UCSD-AML1 (cell line): Measurements from ENCODE around the gene ZBTB2.
"Not testable (repeated sequence)": the region's sequence is repeated elsewhere in the genome, so short reads cannot be mapped to it uniquely, and the experiment has no call there.

Source experiments
- DNase-seq: peaks from one replicate; lab custom pipeline; 2025; ENCODE audit not compliant: unreplicated experiment; lab: John Stamatoyannopoulos, UW

The ZBTB2 gene

GRCh38 chr6:151338651-151339200 is 52.6 kb downstream of the ZBTB2 start:
- no peak for DNase-seq

GRCh38 chr6:151335930-151336329 is 55.4 kb downstream of the ZBTB2 start:
- no peak for DNase-seq

- no peak for DNase-seq
Observed at GRCh38 chr6:151330130-151330696, 61.1 kb downstream of the ZBTB2 start.

- DNase-seq = no peak
Observed at GRCh38 chr6:151327101-151327500, 64.3 kb downstream of the ZBTB2 start.

- DNase-seq = no peak
Observed at GRCh38 chr6:151326116-151326825, 65.1 kb downstream of the ZBTB2 start.

GRCh38 chr6:151325075-151326050 is 66.0 kb downstream of the ZBTB2 start:
- DNase-seq = peak; percentile 42

GRCh38 chr6:151324488-151324825 is 66.9 kb downstream of the ZBTB2 start:
- no peak for DNase-seq

GRCh38 chr6:151323791-151324487 is 67.4 kb downstream of the ZBTB2 start:
- peak; percentile 77 for DNase-seq

- no peak for DNase-seq
Observed at GRCh38 chr6:151322570-151322969, 68.8 kb downstream of the ZBTB2 start.

GRCh38 chr6:151321438-151321837 is 69.9 kb downstream of the ZBTB2 start:
- no peak for DNase-seq

- no peak for DNase-seq
Observed at GRCh38 chr6:151320140-151320539, 71.2 kb downstream of the ZBTB2 start.

GRCh38 chr6:151317995-151318365 is 73.4 kb downstream of the ZBTB2 start:
- DNase-seq = no peak

GRCh38 chr6:151317103-151317994 is 74.0 kb downstream of the ZBTB2 start:
- no peak for DNase-seq

GRCh38 chr6:151315661-151316060 is 75.7 kb downstream of the ZBTB2 start:
- DNase-seq = not testable (repeated sequence)
